Suprapubic skin (tissue), 4 donors: ENCODE measurements around the gene CNNM4. TPM values are rescaled to one million over a fixed set of nuclear protein-coding genes. Genes with fewer than 3 reads are reported as not detected.
A peak's percentile ranks its signal among the peaks of the same experiment; 100 is the strongest.

Experiments used
- DNase-seq, 2 donors: peaks; one replicate each; pipeline ENCODE4 v3.0.0-alpha.2; 2019; ENCODE audit warnings: low spot score in 2 of 2
- H3K27ac ChIP-seq: fragments of 200-600 bp; sonication (generic); one replicate; pipeline ENCODE4 v1.5.1; 2019
- H3K27me3 ChIP-seq: fragments of 200-600 bp; sonication (generic); one replicate; pipeline ENCODE4 v1.5.1; 2019
- H3K36me3 ChIP-seq: fragments of 200-600 bp; sonication (generic); one replicate; pipeline ENCODE4 v1.5.1; 2019
- H3K4me1 ChIP-seq: fragments of 200-600 bp; sonication (generic); one replicate; pipeline ENCODE4 v1.5.1; 2019
- H3K4me3 ChIP-seq: fragments of 200-600 bp; sonication (generic); one replicate; pipeline ENCODE4 v1.5.1; 2019; ENCODE audit warnings: mild to moderate bottlenecking
- H3K9me3 ChIP-seq: fragments of 200-600 bp; sonication (generic); one replicate; pipeline ENCODE4 v1.5.1; 2019
- CTCF ChIP-seq, 2 donors: fragments of 200-600 bp in 1 of 2; fragments of 450-650 bp in 1 of 2; sonication (generic) in 1 of 2; IDR thresholded peaks; one replicate each; pipeline ENCODE4 v1.5.1; 2016 to 2019; ENCODE audit warnings: antibody characterized with exemption in 2 of 2, mild to moderate bottlenecking in 1 of 2, moderate library complexity in 1 of 2
- EP300 ChIP-seq: sonication (generic); formaldehyde crosslinking; IDR thresholded peaks from one replicate; pipeline ENCODE4 v1.6.1; 2017; ENCODE audit warnings: antibody characterized with exemption
- POLR2A ChIP-seq, 2 donors: fragments of 450-650 bp; IDR thresholded peaks; one replicate each; pipeline ENCODE4 v1.6.1; 2017; ENCODE audit warnings: antibody characterized with exemption in 2 of 2, mild to moderate bottlenecking in 2 of 2, moderate library complexity in 2 of 2
- POLR2AphosphoS5 ChIP-seq, 3 donors: sonication (generic); formaldehyde crosslinking; IDR thresholded peaks; one replicate each; pipeline ENCODE4 v1.6.1; 2017; ENCODE audit warnings: antibody characterized with exemption in 3 of 3
- WGBS: methylation state at CpG from one replicate; pipeline ENCODE4 v1.1.5; 2018; 5-methylcytosine and 5-hydroxymethylcytosine counted together
- total RNA-seq, 4 donors: library from RNA; depleted of rRNA; stranded (reverse); fragments of >200 nt; gene quantifications; one replicate each; pipeline ENCODE4 v1.1.0, GENCODE V29; 2016

Gene CNNM4
- total RNA-seq: 10 to 100 TPM; 14.9 to 18.9 (median 16.3) TPM

DNA sequence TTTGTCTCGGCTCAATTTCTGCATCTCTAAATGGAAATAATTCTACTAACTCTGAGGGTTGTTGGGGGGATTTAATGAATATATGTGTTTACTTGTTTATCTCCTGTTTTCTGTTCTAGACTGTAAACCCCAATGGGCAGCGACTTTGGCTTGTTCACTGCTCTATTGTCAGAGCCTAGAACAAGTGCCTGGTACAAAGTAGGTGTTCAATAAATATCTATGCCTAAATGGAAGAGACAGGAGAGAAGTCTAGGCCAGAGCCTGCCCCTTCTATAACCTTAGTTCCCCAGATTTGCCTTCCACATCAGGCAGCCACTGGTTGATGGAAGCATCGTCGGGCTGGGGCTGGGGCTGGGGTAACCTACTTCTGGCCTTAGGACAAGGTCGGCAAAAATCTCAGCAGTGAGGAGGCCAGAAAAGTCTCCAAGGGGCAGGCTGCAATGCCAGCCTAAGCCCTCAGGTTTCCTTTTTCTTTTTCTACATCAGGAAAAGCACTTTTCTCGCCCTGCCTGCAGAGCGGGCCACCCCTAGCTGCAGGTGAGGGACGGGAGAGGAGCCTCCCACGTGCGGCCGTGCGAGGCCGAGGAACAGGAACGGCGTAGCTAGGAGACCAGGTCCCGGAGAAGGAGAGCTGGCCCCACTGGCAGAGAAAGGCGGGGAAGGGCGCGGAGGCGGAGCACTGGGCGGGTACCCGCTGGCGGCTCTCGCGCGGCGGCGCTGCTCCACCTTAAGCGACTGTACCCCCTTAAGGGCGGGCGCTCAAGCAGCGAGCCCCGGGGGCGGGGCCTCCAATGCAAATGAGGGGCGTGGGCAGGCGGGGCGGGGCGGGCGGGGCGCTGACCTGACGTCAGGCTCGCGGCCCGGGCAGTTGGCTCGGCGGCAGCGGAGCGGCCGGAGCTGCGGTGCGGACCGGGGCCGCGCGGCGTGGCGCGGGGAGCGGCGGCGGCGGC lies at the start of gene CNNM4:
Gene CNNM4 (plus strand): TSS at position 867 of the 950 bp plus-strand sequence. CDS start 98 bp downstream, outside the sequence.
- 5% methylated on average over 54 of the region's 62 CpGs for WGBS
- peak within 1 kb of the TSS; percentile 67 for H3K4me3 ChIP-seq
- H3K36me3 ChIP-seq: no peaks in the 10 kb centered on the region
- H3K27me3 ChIP-seq: no peaks in the 10 kb centered on the region
- H3K27ac ChIP-seq: peak within 1 kb of the TSS; percentile 73
- H3K4me1 ChIP-seq: peaks cover 57% of the 10 kb centered on the region
- TF ChIP-seq CTCF (IDR thresholded peaks at IDR 0.05) (no peak), POLR2A (IDR thresholded peaks at IDR 0.05) (no peak), POLR2AphosphoS5 (IDR thresholded peaks at IDR 0.05) (no peak), EP300 (no peak)
- DNase-seq: peak; percentile 96
- no peaks in the 10 kb centered on the region for H3K9me3 ChIP-seq

GRCh38 chr2:96710985-96711384 lies 49.7 kb upstream of the CNNM4 start:
- Histone ChIP-seq H3K4me1 (no peaks in the 10 kb centered on the region), H3K36me3 (peaks cover 77% of the 10 kb centered on the region), H3K4me3 (no peak overlapping the region), H3K27ac (no peak overlapping the region), H3K27me3 (no peaks in the 10 kb centered on the region), H3K9me3 (no peaks in the 10 kb centered on the region)
- no peak for DNase-seq
- TF ChIP-seq CTCF (IDR thresholded peaks at IDR 0.05) (no peak), POLR2AphosphoS5 (IDR thresholded peaks at IDR 0.05) (no peak)
- WGBS: 83% methylated on average over 3 of the region's 3 CpGs

- H3K4me1 ChIP-seq: no peaks in the 10 kb centered on the region
- DNase-seq: no peak
- H3K27ac ChIP-seq: no peak overlapping the region
- TF ChIP-seq EP300: no peak
- no peak for TF ChIP-seq POLR2AphosphoS5 (IDR thresholded peaks at IDR 0.05)
- TF ChIP-seq POLR2A (IDR thresholded peaks at IDR 0.05): no peak
- no peak for TF ChIP-seq CTCF (IDR thresholded peaks at IDR 0.05)
- no peaks in the 10 kb centered on the region for H3K9me3 ChIP-seq
- peaks cover 53% of the 10 kb centered on the region for H3K36me3 ChIP-seq
- H3K27me3 ChIP-seq: no peaks in the 10 kb centered on the region
- no peak overlapping the region for H3K4me3 ChIP-seq
- 91% methylated on average over 5 of the region's 5 CpGs for WGBS
Measured at GRCh38 chr2:96715658-96716057, 45.0 kb upstream of the CNNM4 start.

DNA sequence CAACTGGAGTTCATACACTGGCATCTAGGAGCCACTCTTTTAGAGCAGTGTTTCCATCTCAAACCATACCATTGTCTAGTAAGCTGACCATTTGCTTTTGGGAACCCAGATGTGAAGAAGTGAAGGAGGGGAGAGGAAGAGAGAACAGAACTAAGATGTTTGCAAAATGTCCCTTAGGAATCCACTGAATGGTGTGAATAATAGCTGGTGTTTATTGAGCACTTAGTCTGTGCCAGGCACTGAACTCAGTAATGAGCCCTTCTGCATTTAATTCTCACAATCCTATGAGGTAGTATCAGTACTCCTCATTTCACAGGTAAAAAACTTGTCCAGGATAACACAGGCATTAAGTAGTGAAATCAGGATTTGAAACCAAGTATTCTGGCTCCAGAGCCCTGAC lies 44.3 kb upstream of the CNNM4 start:
- DNase-seq: no peak
- Histone ChIP-seq H3K4me1 (no peaks in the 10 kb centered on the region), H3K27ac (no peak overlapping the region), H3K27me3 (no peaks in the 10 kb centered on the region), H3K9me3 (no peaks in the 10 kb centered on the region), H3K4me3 (no peak overlapping the region), H3K36me3 (peaks cover 46% of the 10 kb centered on the region)
- TF ChIP-seq POLR2A (IDR thresholded peaks at IDR 0.05) (no peak), POLR2AphosphoS5 (IDR thresholded peaks at IDR 0.05) (no peak), CTCF (IDR thresholded peaks at IDR 0.05) (no peak), EP300 (no peak)

GRCh38 chr2:96726131-96726530 lies 34.6 kb upstream of the CNNM4 start:
- H3K27ac ChIP-seq: no peak overlapping the region
- no peak for DNase-seq
- 96% methylated on average over 4 of the region's 4 CpGs for WGBS
- TF ChIP-seq CTCF (IDR thresholded peaks at IDR 0.05): no peak
- H3K9me3 ChIP-seq: no peaks in the 10 kb centered on the region
- no peak overlapping the region for H3K4me3 ChIP-seq
- no peaks in the 10 kb centered on the region for H3K27me3 ChIP-seq
- peaks cover 62% of the 10 kb centered on the region for H3K36me3 ChIP-seq
- H3K4me1 ChIP-seq: peaks cover 6% of the 10 kb centered on the region
